Measurements from ENCODE around the gene SLC6A16.

SLC6A16 gene

GRCh38 chr19:49264258-49264657 is 60.7 kb downstream of the SLC6A16 start:
- no peak for DNase-seq

DNA sequence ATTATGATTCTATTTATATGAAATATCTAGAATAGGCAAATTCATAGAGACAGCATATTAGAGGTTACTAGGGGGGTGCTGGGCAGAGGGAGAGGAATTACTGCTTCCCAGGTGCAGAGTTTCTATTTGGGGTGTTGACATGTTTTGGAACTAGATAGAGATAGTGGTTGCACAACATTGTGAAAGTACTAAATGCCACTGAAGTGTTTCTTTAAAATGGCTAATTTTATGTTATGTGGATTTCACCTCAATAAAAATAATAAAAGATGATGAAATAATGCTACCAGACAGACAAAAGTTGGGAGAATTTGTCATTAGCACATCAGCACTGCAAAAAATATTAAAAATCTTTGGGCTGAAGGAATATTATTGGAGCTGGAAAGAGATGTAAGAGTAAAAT is 63.4 kb downstream of the SLC6A16 start:
- no peak for DNase-seq

DNA sequence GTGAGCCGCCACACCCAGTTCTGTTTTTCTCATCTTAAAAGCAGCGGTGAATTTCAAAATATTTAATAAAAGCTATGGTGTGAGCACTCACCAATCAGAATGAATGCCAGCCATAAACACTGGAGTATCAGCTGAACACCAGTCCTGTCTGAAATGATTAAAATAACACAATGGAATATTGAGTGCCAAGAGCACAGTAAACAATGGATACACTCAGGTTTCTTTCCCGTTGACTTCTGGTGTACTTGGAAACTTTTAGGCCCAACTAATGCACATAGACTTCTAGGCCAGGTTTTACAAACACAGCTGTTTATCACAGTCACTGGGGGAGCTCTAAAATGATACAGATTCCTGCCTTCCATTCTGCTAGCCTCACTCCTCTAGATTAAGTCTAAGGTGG is 68.3 kb downstream of the SLC6A16 start:
- DNase-seq: no peak

DNA sequence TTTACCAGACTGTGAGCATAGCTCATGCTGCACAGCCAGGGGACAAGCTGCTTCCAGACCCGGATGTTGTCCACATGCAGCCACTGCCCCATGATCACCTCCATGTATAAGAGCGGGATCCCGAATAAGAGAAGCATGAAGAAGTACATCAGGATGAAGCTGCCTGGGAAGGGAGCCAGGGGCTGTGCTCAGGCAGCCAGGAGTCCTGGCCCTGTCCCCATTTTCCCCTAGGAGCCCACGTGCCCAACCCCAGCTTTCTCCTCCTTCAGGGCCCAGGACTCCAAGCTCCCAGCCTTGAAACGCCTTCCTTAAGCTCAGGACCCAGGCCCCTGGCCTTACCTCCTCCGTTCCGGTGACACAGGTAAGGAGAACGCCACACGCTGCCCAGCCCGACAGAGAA is 69.3 kb downstream of the SLC6A16 start:
- DNase-seq: no peak

DNA sequence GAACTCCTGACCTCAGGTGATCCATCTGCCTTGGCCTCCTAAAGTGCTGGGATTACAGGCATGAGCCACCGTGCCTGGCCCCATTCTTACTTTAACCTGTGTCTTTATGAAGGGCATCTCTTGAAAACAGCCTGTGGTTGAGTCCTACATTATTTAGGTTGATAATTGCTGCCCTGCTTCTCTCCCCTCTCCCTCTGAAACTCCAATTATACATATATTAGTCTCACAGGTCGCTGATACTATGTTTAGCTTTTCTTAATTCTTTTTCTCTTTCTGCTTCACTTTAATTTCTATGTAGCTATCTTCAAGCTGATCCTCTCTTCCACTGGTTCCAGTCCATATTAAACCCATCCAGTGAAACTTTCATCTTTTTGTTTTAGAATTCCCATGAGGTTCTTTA is 75.1 kb downstream of the SLC6A16 start:
- DNase-seq: no peak

DNA sequence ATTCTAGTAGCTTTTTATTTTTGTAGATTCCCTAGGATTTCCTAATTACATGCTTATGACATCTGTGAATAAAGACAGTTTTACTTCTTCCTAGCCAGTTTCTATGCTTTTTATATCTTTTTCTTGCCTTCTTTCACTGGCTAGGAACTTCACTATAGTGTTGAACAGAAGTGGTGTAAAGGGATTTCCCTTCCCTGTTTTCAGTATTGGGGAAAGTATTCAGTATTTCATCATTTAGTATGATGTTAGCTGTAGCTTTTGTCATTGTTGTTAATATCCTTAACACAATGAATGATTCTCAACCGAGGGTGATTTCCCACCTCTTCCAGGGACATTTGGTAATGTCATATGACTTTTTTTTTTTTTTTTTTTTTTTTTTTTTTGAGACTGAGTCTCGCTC is 77.3 kb downstream of the SLC6A16 start:
- no peak for DNase-seq

- DNase-seq: no peak
Observed at GRCh38 chr19:49244256-49244655, 80.7 kb downstream of the SLC6A16 start.

DNA sequence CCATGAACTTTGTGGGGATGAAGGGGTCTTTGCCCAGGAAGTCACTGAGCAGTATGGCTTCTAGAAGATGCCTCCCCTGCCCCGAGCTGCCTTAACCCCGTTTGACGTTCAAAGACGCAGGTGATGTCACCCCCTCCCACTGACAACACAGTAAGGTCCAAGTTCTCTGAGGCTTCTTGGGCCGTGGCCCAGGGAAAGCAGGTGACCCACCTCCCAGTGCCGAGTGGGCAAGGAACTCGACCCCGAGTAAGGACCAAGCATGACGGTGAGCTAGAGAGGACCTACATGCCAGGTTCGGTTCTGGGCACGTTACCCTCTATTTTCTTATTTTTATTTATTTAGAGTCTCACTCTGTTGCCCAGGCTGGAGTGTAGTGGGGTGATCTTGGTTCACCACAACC is 81.3 kb downstream of the SLC6A16 start:
- DNase-seq: no peak

GRCh38 chr19:49243129-49243528 is 81.9 kb downstream of the SLC6A16 start:
- no peak for DNase-seq

- DNase-seq: no peak
Observed at GRCh38 chr19:49241769-49242168, 83.2 kb downstream of the SLC6A16 start.
